Esophagus squamous epithelium (tissue), 5 donors: ENCODE results near the gene COL4A1. TPM values are rescaled to one million over a fixed set of nuclear protein-coding genes. Genes with fewer than 3 reads are reported as not detected.

ENCODE experiments used
- DNase-seq: peaks from one replicate; lab custom pipeline; 2025; lab: John Stamatoyannopoulos, UW
- H3K27ac ChIP-seq, 4 donors: fragments of 200-600 bp; sonication (generic); one replicate each; pipeline ENCODE4 v1.5.1; 2016 to 2019; ENCODE audit warnings: mild to moderate bottlenecking in 1 of 4
- H3K27me3 ChIP-seq, 4 donors: fragments of 200-600 bp; sonication (generic); 1 replicate in 3 of 4; 2 replicates in 1 of 4; pipeline versions ENCODE4 v1.5.1 to v1.6.0; 2017 to 2021; ENCODE audit warnings: antibody characterized with exemption in 1 of 4
- H3K36me3 ChIP-seq, 3 donors: fragments of 200-600 bp; sonication (generic); one replicate each; pipeline ENCODE4 v1.5.1; 2016 to 2019
- H3K4me1 ChIP-seq, 3 donors: fragments of 200-600 bp; sonication (generic); one replicate each; pipeline ENCODE4 v1.5.1; 2017 to 2019
- H3K4me3 ChIP-seq, 4 donors: fragments of 200-600 bp; sonication (generic); 1 replicate in 3 of 4; 2 replicates in 1 of 4; pipeline ENCODE4 v1.5.1; 2016 to 2019; ENCODE audit warnings: mild to moderate bottlenecking in 2 of 4, moderate library complexity in 1 of 4
- H3K9me3 ChIP-seq, 3 donors: fragments of 200-600 bp; sonication (generic); one replicate each; pipeline ENCODE4 v1.5.1; 2016 to 2019
- CTCF ChIP-seq, 6 experiments: fragments of 450-650 bp in 4 of 6; fragments of 200-600 bp in 2 of 6; sonication (generic) in 2 of 6; IDR thresholded peaks; one replicate each; pipeline ENCODE4 v1.5.1; 2016 to 2019; ENCODE audit warnings: antibody characterized with exemption in 6 of 6, mild to moderate bottlenecking in 4 of 6, moderate library complexity in 4 of 6
- POLR2A ChIP-seq, 4 donors: fragments of 450-650 bp; IDR thresholded peaks; one replicate each; pipeline ENCODE4 v1.6.1; 2017; ENCODE audit warnings: antibody characterized with exemption in 4 of 4, mild to moderate bottlenecking in 4 of 4, moderate library complexity in 3 of 4
- WGBS, 2 donors: methylation state at CpG; one replicate each; pipeline ENCODE4 v1.1.5; 2018; 5-methylcytosine and 5-hydroxymethylcytosine counted together
- intact Hi-C: fragments of 100-400 bp; cut with DNase I; formaldehyde crosslinking; loops from one replicate; pipeline ENCODE4 v1.15.0; 2022
- total RNA-seq, 4 donors: library from RNA; depleted of rRNA; stranded (reverse); fragments of >200 nt; gene quantifications; one replicate each; pipeline ENCODE4 v1.1.0, GENCODE V29; 2016
- donor health status: DM: yes; HTN: yes; CAD: no.

Gene COL4A1
- total RNA-seq, 4 donors from 2014 or later, result 8.9 to 97.1 (median 40.2) TPM

GRCh38 chr13:110161112-110161882 is 145.7 kb downstream of the COL4A1 start:
- H3K27ac ChIP-seq, result peak overlapping the region in 1 of 4 donors; percentile 16
- H3K4me3 ChIP-seq, result no peak overlapping the region
- no peak for TF ChIP-seq POLR2A (IDR thresholded peaks at IDR 0.05)
- no peak for DNase-seq
- peaks cover 0 to 62% (median 0%) of the 10 kb centered on the region in 3 donors for H3K36me3 ChIP-seq
- 48 to 50% methylated on average over 10 of the region's 10 CpGs for WGBS, 2 donors
- H3K4me1 ChIP-seq, result peaks cover 0 to 7% (median 0%) of the 10 kb centered on the region in 3 donors
- intact Hi-C loops, result no loop called here
- no peaks in the 10 kb centered on the region for H3K27me3 ChIP-seq
- no peaks in the 10 kb centered on the region for H3K9me3 ChIP-seq

GRCh38 chr13:110158226-110158625 is 148.7 kb downstream of the COL4A1 start:
- WGBS, 2 donors, result 30 to 43% methylated on average over 2 of the region's 2 CpGs
- Histone ChIP-seq H3K27me3 (no peaks in the 10 kb centered on the region), H3K27ac (no peak overlapping the region), H3K36me3 (peaks cover 0 to 54% (median 6%) of the 10 kb centered on the region in 3 donors), H3K4me3 (no peak overlapping the region), H3K9me3 (no peaks in the 10 kb centered on the region), H3K4me1 (peaks cover 0 to 7% (median 0%) of the 10 kb centered on the region in 3 donors)
- intact Hi-C loops, result no loop called here
- TF ChIP-seq CTCF (IDR thresholded peaks at IDR 0.05) (no peak), POLR2A (IDR thresholded peaks at IDR 0.05) (no peak)
- DNase-seq, result no peak

GRCh38 chr13:110157718-110158117 is 149.2 kb downstream of the COL4A1 start:
- H3K27ac ChIP-seq, result no peak overlapping the region

GRCh38 chr13:110156301-110157049 is 150.5 kb downstream of the COL4A1 start:
- TF ChIP-seq CTCF (IDR thresholded peaks at IDR 0.05), result no peak
- no peak for TF ChIP-seq POLR2A (IDR thresholded peaks at IDR 0.05)
- Histone ChIP-seq H3K27ac (no peak overlapping the region), H3K9me3 (no peaks in the 10 kb centered on the region), H3K4me1 (peaks cover 0 to 7% (median 0%) of the 10 kb centered on the region in 3 donors), H3K4me3 (no peak overlapping the region), H3K36me3 (peaks cover 0 to 48% (median 6%) of the 10 kb centered on the region in 3 donors), H3K27me3 (no peaks in the 10 kb centered on the region)
- intact Hi-C loops, result no loop called here
- 61 to 65% methylated on average over 5 of the region's 5 CpGs for WGBS, 2 donors
- DNase-seq, result no peak

More at GRCh38 chr13:110157718-110158117, 149.2 kb downstream of the COL4A1 start:
- WGBS, 2 donors, result 60% methylated on average over 1 of the region's 1 CpG; no CpG with 5 or more reads in 1 of the 2 donors
- Histone ChIP-seq H3K4me3 (no peak overlapping the region), H3K36me3 (peaks cover 0 to 49% (median 6%) of the 10 kb centered on the region in 3 donors), H3K4me1 (peaks cover 0 to 7% (median 0%) of the 10 kb centered on the region in 3 donors), H3K9me3 (no peaks in the 10 kb centered on the region), H3K27me3 (no peaks in the 10 kb centered on the region)
- intact Hi-C loops, result no loop called here
- TF ChIP-seq CTCF (IDR thresholded peaks at IDR 0.05) (no peak), POLR2A (IDR thresholded peaks at IDR 0.05) (no peak)
- DNase-seq, result no peak

GRCh38 chr13:110155072-110155471 is 151.9 kb downstream of the COL4A1 start:
- H3K4me3 ChIP-seq, result no peak overlapping the region
- no peaks in the 10 kb centered on the region for H3K27me3 ChIP-seq
- WGBS, 2 donors, result 80 to 92% methylated on average over 9 to 11 of the region's 14 CpGs
- intact Hi-C loops, result no loop called here
- H3K9me3 ChIP-seq, result no peaks in the 10 kb centered on the region
- H3K27ac ChIP-seq, result no peak overlapping the region
- peaks cover 0 to 7% (median 0%) of the 10 kb centered on the region in 3 donors for H3K4me1 ChIP-seq
- no peak for DNase-seq
- H3K36me3 ChIP-seq, result peaks cover 0 to 45% (median 6%) of the 10 kb centered on the region in 3 donors
- TF ChIP-seq CTCF (IDR thresholded peaks at IDR 0.05) (no peak), POLR2A (IDR thresholded peaks at IDR 0.05) (no peak)
